ENCODE data around the gene CYTH3. TPM values are rescaled to one million over a fixed set of nuclear protein-coding genes. Genes with fewer than 3 reads are reported as not detected.

Gene CYTH3
- total and polyA plus RNA-seq, 2 experiments from 2014 or later: 20.2 to 32.4 TPM

- Histone ChIP-seq H3K36me3 (peaks cover 42% of the 10 kb centered on the region), H3K4me3 (no peak overlapping the region), H3K4me1 (ENCODE audit: low read depth) (peaks cover 22% of the 10 kb centered on the region), H3K9me3 (ENCODE audit: low read depth) (no peaks in the 10 kb centered on the region), H3K27ac (peak overlapping the region; percentile 81), H3K27me3 (no peaks in the 10 kb centered on the region)
- no peak for TF ChIP-seq CTCF (IDR thresholded peaks at IDR 0.05; ENCODE audit: low read depth, low read length)
- no peak for DNase-seq (ENCODE audit: low read depth in 1 of 2, low spot score in 1 of 2)
Measured at GRCh38 chr7:6161463-6162330, 110.7 kb downstream of the CYTH3 start.

- Histone ChIP-seq H3K27ac (peak overlapping the region; percentile 69), H3K9me3 (ENCODE audit: low read depth) (no peaks in the 10 kb centered on the region)
- TF ChIP-seq CTCF (IDR thresholded peaks at IDR 0.05; ENCODE audit: low read depth, low read length): peak; percentile 89
Measured at GRCh38 chr7:6160191-6160623, 112.2 kb downstream of the CYTH3 start.

GRCh38 chr7:6159524-6160031, 112.8 kb downstream of the CYTH3 start:
- no peaks in the 10 kb centered on the region for H3K9me3 ChIP-seq (ENCODE audit: low read depth)
- peaks cover 13% of the 10 kb centered on the region for H3K4me1 ChIP-seq (ENCODE audit: low read depth)
- TF ChIP-seq CTCF (IDR thresholded peaks at IDR 0.05; ENCODE audit: low read depth, low read length): no peak
- peaks cover 55% of the 10 kb centered on the region for H3K36me3 ChIP-seq
- DNase-seq (ENCODE audit: low read depth in 1 of 2, low spot score in 1 of 2): no peak
- H3K27me3 ChIP-seq: no peaks in the 10 kb centered on the region
- no peak overlapping the region for H3K4me3 ChIP-seq
- peak overlapping the region; percentile 69 for H3K27ac ChIP-seq

More at GRCh38 chr7:6160191-6160623, 112.2 kb downstream of the CYTH3 start:
- Histone ChIP-seq H3K4me1 (ENCODE audit: low read depth) (peaks cover 13% of the 10 kb centered on the region), H3K36me3 (peaks cover 53% of the 10 kb centered on the region), H3K4me3 (no peak overlapping the region), H3K27me3 (no peaks in the 10 kb centered on the region)
- peak; percentile 69 to 88 for DNase-seq (ENCODE audit: low read depth in 1 of 2, low spot score in 1 of 2)

- H3K4me1 ChIP-seq (ENCODE audit: low read depth): peaks cover 13% of the 10 kb centered on the region
- DNase-seq (ENCODE audit: low read depth in 1 of 2, low spot score in 1 of 2): no peak
- no peaks in the 10 kb centered on the region for H3K27me3 ChIP-seq
- H3K9me3 ChIP-seq (ENCODE audit: low read depth): no peaks in the 10 kb centered on the region
- TF ChIP-seq CTCF (IDR thresholded peaks at IDR 0.05; ENCODE audit: low read depth, low read length): no peak
- H3K4me3 ChIP-seq: no peak overlapping the region
- peaks cover 54% of the 10 kb centered on the region for H3K36me3 ChIP-seq
- peak overlapping the region; percentile 69 for H3K27ac ChIP-seq
Measured at GRCh38 chr7:6159097-6159483, 113.3 kb downstream of the CYTH3 start.

GRCh38 chr7:6158424-6159096, 113.9 kb downstream of the CYTH3 start:
- peaks cover 51% of the 10 kb centered on the region for H3K36me3 ChIP-seq
- DNase-seq (ENCODE audit: low read depth in 1 of 2, low spot score in 1 of 2): no peak
- H3K27me3 ChIP-seq: no peaks in the 10 kb centered on the region
- H3K9me3 ChIP-seq (ENCODE audit: low read depth): no peaks in the 10 kb centered on the region
- H3K4me3 ChIP-seq: no peak overlapping the region
- peaks cover 13% of the 10 kb centered on the region for H3K4me1 ChIP-seq (ENCODE audit: low read depth)
- TF ChIP-seq CTCF (IDR thresholded peaks at IDR 0.05; ENCODE audit: low read depth, low read length): no peak
- peak overlapping the region; percentile 69 for H3K27ac ChIP-seq
